Thyroid gland (tissue), 4 donors: Measurements from ENCODE around the gene ATXN1.

Experiments used
- POLR2A ChIP-seq, 2 donors: fragments of 450-650 bp; IDR thresholded peaks; one replicate each; pipeline ENCODE4 v1.6.1; 2017; ENCODE audit warnings: antibody characterized with exemption in 2 of 2, mild to moderate bottlenecking in 2 of 2, moderate library complexity in 1 of 2
- TF ChIP-seq, protein P1 (sequence below), 6 experiments: fragments of 200-600 bp in 3 of 6; fragments of 450-650 bp in 3 of 6; sonication (generic) in 3 of 6; IDR thresholded peaks; one replicate each; pipeline ENCODE4 v1.5.1; 2016 to 2019; ENCODE audit warnings: antibody characterized with exemption in 6 of 6, mild to moderate bottlenecking in 2 of 6, inconsistent platforms in 1 of 6, moderate library complexity in 1 of 6

DNA sequence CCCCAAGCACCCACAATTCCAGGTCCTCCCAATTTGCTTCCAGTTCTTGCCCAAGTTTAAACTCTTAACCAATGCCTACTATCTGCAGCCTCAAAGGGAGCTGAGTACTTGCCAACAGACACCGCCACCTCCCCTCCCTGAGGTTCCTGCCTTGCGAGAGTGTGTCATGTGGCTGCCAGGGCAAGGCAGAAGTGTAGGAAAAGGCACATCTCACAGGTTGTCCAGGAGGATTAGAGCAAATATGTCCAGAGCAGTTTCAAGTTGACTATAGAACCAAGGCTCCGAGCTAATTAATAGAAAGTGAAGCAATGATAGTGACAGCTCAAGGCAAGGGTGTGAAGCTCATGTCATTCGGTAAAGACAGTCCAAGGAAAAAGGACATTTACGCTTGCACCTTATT, 127.8 kb downstream of the ATXN1 start:
- TF ChIP-seq, protein P1, sequence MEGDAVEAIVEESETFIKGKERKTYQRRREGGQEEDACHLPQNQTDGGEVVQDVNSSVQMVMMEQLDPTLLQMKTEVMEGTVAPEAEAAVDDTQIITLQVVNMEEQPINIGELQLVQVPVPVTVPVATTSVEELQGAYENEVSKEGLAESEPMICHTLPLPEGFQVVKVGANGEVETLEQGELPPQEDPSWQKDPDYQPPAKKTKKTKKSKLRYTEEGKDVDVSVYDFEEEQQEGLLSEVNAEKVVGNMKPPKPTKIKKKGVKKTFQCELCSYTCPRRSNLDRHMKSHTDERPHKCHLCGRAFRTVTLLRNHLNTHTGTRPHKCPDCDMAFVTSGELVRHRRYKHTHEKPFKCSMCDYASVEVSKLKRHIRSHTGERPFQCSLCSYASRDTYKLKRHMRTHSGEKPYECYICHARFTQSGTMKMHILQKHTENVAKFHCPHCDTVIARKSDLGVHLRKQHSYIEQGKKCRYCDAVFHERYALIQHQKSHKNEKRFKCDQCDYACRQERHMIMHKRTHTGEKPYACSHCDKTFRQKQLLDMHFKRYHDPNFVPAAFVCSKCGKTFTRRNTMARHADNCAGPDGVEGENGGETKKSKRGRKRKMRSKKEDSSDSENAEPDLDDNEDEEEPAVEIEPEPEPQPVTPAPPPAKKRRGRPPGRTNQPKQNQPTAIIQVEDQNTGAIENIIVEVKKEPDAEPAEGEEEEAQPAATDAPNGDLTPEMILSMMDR (IDR thresholded peaks at IDR 0.05), result no peak
- TF ChIP-seq POLR2A (IDR thresholded peaks at IDR 0.05), result no peak
